Measurements from ENCODE around the gene KCNJ9. TPM values are rescaled to one million over a fixed set of nuclear protein-coding genes. Genes with fewer than 3 reads are reported as not detected.

Gene KCNJ9
- total and polyA plus RNA-seq, 4 donors, result not detected

DNA sequence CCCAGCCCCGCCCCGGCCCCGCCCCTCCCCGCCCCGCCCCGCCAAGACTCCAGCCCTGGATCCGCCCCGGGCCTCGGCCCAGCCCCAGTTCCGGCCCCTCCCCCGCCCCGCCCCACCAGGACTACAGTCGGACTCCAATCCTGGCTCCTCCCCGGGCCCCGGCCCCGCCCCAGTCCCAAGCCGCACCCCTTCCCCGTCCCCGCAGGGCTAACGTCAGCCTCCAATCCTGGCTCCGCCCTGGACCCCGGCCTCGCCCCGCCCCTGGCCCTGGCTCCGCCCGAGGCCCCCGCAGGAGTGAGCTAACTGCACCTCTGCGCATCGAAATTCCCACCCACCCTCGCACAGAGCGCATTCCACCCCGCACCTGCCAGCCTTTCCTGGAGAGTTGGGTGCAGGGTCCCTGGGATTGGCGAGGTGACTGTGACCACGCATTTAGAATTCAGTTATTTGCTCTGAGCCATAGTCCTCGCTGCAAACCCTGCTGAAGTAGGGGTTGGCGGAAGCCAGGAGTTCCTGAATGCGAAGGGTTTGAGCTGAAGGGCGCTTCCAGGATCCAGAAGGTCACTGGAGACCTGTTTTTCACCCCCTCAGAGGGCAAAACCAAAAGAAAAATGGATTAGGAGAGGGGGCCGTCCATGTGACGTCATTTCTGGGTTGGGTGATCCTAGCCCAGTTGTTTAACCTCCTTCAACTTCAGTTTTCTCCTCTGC, 17.7 kb downstream of the KCNJ9 start:
- 4% methylated on average over 40 of the region's 40 CpGs for WGBS
- TF ChIP-seq RAD21 (IDR thresholded peaks at IDR 0.05) (peak in 1 of 2 donors; percentile 17), RXRA (IDR thresholded peaks at IDR 0.05) (peak in 1 of 2 donors; percentile 39), JUND (IDR thresholded peaks at IDR 0.05) (peak in 1 of 2 donors; percentile 50), SP1 (IDR thresholded peaks at IDR 0.05) (peak; percentile 37)
- TF ChIP-seq, protein P1, sequence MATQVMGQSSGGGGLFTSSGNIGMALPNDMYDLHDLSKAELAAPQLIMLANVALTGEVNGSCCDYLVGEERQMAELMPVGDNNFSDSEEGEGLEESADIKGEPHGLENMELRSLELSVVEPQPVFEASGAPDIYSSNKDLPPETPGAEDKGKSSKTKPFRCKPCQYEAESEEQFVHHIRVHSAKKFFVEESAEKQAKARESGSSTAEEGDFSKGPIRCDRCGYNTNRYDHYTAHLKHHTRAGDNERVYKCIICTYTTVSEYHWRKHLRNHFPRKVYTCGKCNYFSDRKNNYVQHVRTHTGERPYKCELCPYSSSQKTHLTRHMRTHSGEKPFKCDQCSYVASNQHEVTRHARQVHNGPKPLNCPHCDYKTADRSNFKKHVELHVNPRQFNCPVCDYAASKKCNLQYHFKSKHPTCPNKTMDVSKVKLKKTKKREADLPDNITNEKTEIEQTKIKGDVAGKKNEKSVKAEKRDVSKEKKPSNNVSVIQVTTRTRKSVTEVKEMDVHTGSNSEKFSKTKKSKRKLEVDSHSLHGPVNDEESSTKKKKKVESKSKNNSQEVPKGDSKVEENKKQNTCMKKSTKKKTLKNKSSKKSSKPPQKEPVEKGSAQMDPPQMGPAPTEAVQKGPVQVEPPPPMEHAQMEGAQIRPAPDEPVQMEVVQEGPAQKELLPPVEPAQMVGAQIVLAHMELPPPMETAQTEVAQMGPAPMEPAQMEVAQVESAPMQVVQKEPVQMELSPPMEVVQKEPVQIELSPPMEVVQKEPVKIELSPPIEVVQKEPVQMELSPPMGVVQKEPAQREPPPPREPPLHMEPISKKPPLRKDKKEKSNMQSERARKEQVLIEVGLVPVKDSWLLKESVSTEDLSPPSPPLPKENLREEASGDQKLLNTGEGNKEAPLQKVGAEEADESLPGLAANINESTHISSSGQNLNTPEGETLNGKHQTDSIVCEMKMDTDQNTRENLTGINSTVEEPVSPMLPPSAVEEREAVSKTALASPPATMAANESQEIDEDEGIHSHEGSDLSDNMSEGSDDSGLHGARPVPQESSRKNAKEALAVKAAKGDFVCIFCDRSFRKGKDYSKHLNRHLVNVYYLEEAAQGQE (IDR thresholded peaks at IDR 0.05), result peak; percentile 27
- TF ChIP-seq, protein P2, sequence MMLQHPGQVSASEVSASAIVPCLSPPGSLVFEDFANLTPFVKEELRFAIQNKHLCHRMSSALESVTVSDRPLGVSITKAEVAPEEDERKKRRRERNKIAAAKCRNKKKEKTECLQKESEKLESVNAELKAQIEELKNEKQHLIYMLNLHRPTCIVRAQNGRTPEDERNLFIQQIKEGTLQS (IDR thresholded peaks at IDR 0.05), result no peak
- TF ChIP-seq, protein P3, sequence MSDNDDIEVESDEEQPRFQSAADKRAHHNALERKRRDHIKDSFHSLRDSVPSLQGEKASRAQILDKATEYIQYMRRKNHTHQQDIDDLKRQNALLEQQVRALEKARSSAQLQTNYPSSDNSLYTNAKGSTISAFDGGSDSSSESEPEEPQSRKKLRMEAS (IDR thresholded peaks at IDR 0.05), result no peak
- no peaks in the 10 kb centered on the region for H3K36me3 ChIP-seq (ENCODE audit: control insufficient read depth in 4 of 4, insufficient read depth in 3 of 4, low read depth in 1 of 4, low read length in 3 of 4)
- no peaks in the 10 kb centered on the region for H3K9me3 ChIP-seq (ENCODE audit: control insufficient read depth in 4 of 4, low read length in 3 of 4)
- H3K4me1 ChIP-seq (ENCODE audit: control insufficient read depth in 4 of 4, insufficient read depth in 4 of 4, low read length in 3 of 4), result peaks cover 25 to 61% (median 53%) of the 10 kb centered on the region in 4 donors
- no peaks in the 10 kb centered on the region for H3K27me3 ChIP-seq (ENCODE audit: control insufficient read depth in 4 of 4, insufficient read depth in 4 of 4, low read length in 3 of 4)
- peak; percentile 98 for DNase-seq (ENCODE audit: low spot score)
- H3K4me3 ChIP-seq (ENCODE audit: low read depth in 1 of 3, low read length in 3 of 3), result peak overlapping the region; percentile 30 to 79 (median 56)
- peak overlapping the region; percentile 40 to 83 for H3K9ac ChIP-seq (ENCODE audit: low read depth in 1 of 2, low read length in 2 of 2)
- H3K27ac ChIP-seq (ENCODE audit: low read depth in 1 of 2, low read length in 2 of 2), result peak overlapping the region; percentile 86 to 92

DNA sequence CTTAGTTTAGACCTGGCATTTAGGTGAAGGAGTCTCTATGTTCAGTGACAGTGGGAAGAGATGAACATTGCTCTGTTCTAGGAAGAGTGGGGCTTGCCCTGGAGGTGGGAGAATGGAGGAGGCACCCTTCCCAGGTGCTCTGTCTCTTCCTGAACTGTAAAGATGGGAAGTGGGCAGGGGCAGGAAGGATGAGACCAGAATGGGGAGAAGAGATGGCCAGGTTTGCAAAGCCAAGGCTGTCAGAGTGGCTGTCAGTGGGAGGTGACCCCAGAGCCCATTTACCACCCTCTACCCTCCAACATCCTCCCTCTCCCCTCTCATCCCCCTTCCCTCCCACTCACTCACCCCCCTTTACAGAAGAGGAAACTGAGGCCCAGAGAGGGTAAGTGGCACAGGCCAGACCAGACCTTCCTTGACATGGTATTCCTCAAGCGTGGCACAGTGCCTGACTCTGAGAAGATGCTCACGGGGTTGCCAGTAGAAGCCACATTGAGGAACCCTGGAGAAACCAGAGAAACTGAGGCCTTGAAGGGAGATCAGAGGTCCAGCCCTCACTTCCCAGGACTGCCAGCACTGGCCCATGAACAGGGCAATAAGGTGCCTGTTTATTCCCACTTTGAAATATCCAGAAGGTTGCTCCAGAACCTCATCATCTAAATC, 18.5 kb downstream of the KCNJ9 start:
- H3K4me3 ChIP-seq (ENCODE audit: low read depth in 1 of 3, low read length in 3 of 3), result no peak overlapping the region
- H3K27me3 ChIP-seq (ENCODE audit: control insufficient read depth in 4 of 4, insufficient read depth in 4 of 4, low read length in 3 of 4), result no peaks in the 10 kb centered on the region
- H3K36me3 ChIP-seq (ENCODE audit: control insufficient read depth in 4 of 4, insufficient read depth in 3 of 4, low read depth in 1 of 4, low read length in 3 of 4), result no peaks in the 10 kb centered on the region
- H3K9ac ChIP-seq (ENCODE audit: low read depth in 1 of 2, low read length in 2 of 2), result peak overlapping the region in 1 of 2 donors; percentile 83
- DNase-seq (ENCODE audit: low spot score), result no peak
- WGBS, result 94% methylated on average over 2 of the region's 2 CpGs
- peak overlapping the region; percentile 86 to 92 for H3K27ac ChIP-seq (ENCODE audit: low read depth in 1 of 2, low read length in 2 of 2)
- peaks cover 25 to 54% (median 47%) of the 10 kb centered on the region in 4 donors for H3K4me1 ChIP-seq (ENCODE audit: control insufficient read depth in 4 of 4, insufficient read depth in 4 of 4, low read length in 3 of 4)
- no peaks in the 10 kb centered on the region for H3K9me3 ChIP-seq (ENCODE audit: control insufficient read depth in 4 of 4, low read length in 3 of 4)
- TF ChIP-seq GABPA (IDR thresholded peaks at IDR 0.05 in 1 of 2, conservative IDR thresholded peaks at IDR 0.05 in 1 of 2) (no peak), JUND (IDR thresholded peaks at IDR 0.05) (no peak), FOXA1 (IDR thresholded peaks at IDR 0.05) (no peak), HNF4G (IDR thresholded peaks at IDR 0.05) (no peak), HNF4A (conservative IDR thresholded peaks at IDR 0.05) (no peak), RAD21 (IDR thresholded peaks at IDR 0.05) (no peak), FOXA2 (IDR thresholded peaks at IDR 0.05) (no peak), YY1 (IDR thresholded peaks at IDR 0.05) (no peak), RXRA (IDR thresholded peaks at IDR 0.05) (no peak), TAF1 (conservative IDR thresholded peaks at IDR 0.05) (no peak), NR2F2 (IDR thresholded peaks at IDR 0.05) (no peak), SP1 (IDR thresholded peaks at IDR 0.05) (no peak)
- TF ChIP-seq, protein P4, sequence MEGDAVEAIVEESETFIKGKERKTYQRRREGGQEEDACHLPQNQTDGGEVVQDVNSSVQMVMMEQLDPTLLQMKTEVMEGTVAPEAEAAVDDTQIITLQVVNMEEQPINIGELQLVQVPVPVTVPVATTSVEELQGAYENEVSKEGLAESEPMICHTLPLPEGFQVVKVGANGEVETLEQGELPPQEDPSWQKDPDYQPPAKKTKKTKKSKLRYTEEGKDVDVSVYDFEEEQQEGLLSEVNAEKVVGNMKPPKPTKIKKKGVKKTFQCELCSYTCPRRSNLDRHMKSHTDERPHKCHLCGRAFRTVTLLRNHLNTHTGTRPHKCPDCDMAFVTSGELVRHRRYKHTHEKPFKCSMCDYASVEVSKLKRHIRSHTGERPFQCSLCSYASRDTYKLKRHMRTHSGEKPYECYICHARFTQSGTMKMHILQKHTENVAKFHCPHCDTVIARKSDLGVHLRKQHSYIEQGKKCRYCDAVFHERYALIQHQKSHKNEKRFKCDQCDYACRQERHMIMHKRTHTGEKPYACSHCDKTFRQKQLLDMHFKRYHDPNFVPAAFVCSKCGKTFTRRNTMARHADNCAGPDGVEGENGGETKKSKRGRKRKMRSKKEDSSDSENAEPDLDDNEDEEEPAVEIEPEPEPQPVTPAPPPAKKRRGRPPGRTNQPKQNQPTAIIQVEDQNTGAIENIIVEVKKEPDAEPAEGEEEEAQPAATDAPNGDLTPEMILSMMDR (IDR thresholded peaks at IDR 0.05; ENCODE audit: low read depth, low read length, missing input control), result no peak
- TF ChIP-seq, protein P1 (IDR thresholded peaks at IDR 0.05), result no peak
- TF ChIP-seq, protein P2 (IDR thresholded peaks at IDR 0.05), result no peak
- TF ChIP-seq, protein P3 (IDR thresholded peaks at IDR 0.05), result no peak
- TF ChIP-seq, protein P5, sequence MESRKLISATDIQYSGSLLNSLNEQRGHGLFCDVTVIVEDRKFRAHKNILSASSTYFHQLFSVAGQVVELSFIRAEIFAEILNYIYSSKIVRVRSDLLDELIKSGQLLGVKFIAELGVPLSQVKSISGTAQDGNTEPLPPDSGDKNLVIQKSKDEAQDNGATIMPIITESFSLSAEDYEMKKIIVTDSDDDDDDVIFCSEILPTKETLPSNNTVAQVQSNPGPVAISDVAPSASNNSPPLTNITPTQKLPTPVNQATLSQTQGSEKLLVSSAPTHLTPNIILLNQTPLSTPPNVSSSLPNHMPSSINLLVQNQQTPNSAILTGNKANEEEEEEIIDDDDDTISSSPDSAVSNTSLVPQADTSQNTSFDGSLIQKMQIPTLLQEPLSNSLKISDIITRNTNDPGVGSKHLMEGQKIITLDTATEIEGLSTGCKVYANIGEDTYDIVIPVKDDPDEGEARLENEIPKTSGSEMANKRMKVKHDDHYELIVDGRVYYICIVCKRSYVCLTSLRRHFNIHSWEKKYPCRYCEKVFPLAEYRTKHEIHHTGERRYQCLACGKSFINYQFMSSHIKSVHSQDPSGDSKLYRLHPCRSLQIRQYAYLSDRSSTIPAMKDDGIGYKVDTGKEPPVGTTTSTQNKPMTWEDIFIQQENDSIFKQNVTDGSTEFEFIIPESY (IDR thresholded peaks at IDR 0.05), result no peak

Measured in liver (tissue), 9 donors.